GM18858 (cell line): ENCODE measurements around the gene LGALS1.
"Not testable (repeated sequence)": the region's sequence is repeated elsewhere in the genome, so short reads cannot be mapped to it uniquely, and the experiment has no call there.

Experiments
- ATAC-seq: cut with Tn5 transposase; IDR thresholded peaks from one replicate; pipeline ENCODE4 v1.9.1; 2021; ENCODE audit not compliant: unreplicated experiment

Gene LGALS1

GRCh38 chr22:37715760-37716159, 40.3 kb downstream of the LGALS1 start:
- no peak for ATAC-seq

GRCh38 chr22:37716708-37717107, 41.3 kb downstream of the LGALS1 start:
- ATAC-seq, result no peak

GRCh38 chr22:37717235-37717634, 41.8 kb downstream of the LGALS1 start:
- not testable (repeated sequence) for ATAC-seq

- ATAC-seq, result not testable (repeated sequence)
Measured at GRCh38 chr22:37717746-37718305, 42.4 kb downstream of the LGALS1 start.

- no peak for ATAC-seq
Measured at GRCh38 chr22:37725551-37726240, 50.3 kb downstream of the LGALS1 start.

GRCh38 chr22:37726241-37726887, 50.9 kb downstream of the LGALS1 start:
- no peak for ATAC-seq

GRCh38 chr22:37728620-37729019, 53.2 kb downstream of the LGALS1 start:
- no peak for ATAC-seq
